ENCODE measurements around the gene AFP. TPM values are rescaled to one million over a fixed set of nuclear protein-coding genes. Genes with fewer than 3 reads are reported as not detected.

Gene AFP
- total and polyA plus RNA-seq, 9 of the 15 experiments (the other 6 are each of a cell fraction or from before 2014, with no cell fraction given), result 0.47 to 6.2 (median 3.0) TPM

- Histone ChIP-seq H3K9me1 (ENCODE audit: control insufficient read depth, insufficient read depth, low read length) (no peaks in the 10 kb centered on the region), H3K9ac (ENCODE audit: insufficient read depth in 1 of 2, low read depth in 2 of 2, low read length in 2 of 2) (no peak overlapping the region), H3K9me3 (replicated peaks; ENCODE audit: control insufficient read depth, insufficient read depth, low read depth, low read length) (no peaks in the 10 kb centered on the region), H3K4me3 (no peak overlapping the region), H3K27ac (ENCODE audit: extremely low read depth, low read depth, low read length) (no peak overlapping the region), H3K27me3 (ENCODE audit: control insufficient read depth in 2 of 2, insufficient read depth in 2 of 2, low read length in 2 of 2) (no peaks in the 10 kb centered on the region), H3K4me2 (ENCODE audit: insufficient read depth, low read length) (no peak overlapping the region), H3K4me1 (replicated peaks in 1 of 2; ENCODE audit: control insufficient read depth in 2 of 2, insufficient read depth in 2 of 2, low read length in 2 of 2) (no peaks in the 10 kb centered on the region), H4K20me1 (replicated peaks; ENCODE audit: control insufficient read depth, insufficient read depth, low read length) (no peaks in the 10 kb centered on the region), H3K79me2 (ENCODE audit: control insufficient read depth, insufficient read depth, low read length) (no peaks in the 10 kb centered on the region), H3K36me3 (ENCODE audit: control insufficient read depth, insufficient read depth, low read length) (no peaks in the 10 kb centered on the region), H2AFZ (ENCODE audit: low read depth, low read length) (no peak overlapping the region)
- WGBS (ENCODE audit: insufficient coverage, low coverage, missing lambda C conversion rate), result 41% methylated on average over 2 of the region's 2 CpGs
- no peak for TF ChIP-seq THRA (IDR thresholded peaks at IDR 0.05)
- no peak for TF ChIP-seq TCF7 (IDR thresholded peaks at IDR 0.05; ENCODE audit: borderline replicate concordance)
- no peak for TF ChIP-seq ERF (CRISPR knock-in tag; IDR thresholded peaks at IDR 0.05)
- TF ChIP-seq STAG1 (CRISPR knock-in tag; IDR thresholded peaks at IDR 0.05; ENCODE audit: borderline replicate concordance), result no peak
- TF ChIP-seq RBBP5 (IDR thresholded peaks at IDR 0.05; ENCODE audit: borderline replicate concordance, insufficient read depth, low read length, poor library complexity, severe bottlenecking), result no peak
- TF ChIP-seq, protein P1, sequence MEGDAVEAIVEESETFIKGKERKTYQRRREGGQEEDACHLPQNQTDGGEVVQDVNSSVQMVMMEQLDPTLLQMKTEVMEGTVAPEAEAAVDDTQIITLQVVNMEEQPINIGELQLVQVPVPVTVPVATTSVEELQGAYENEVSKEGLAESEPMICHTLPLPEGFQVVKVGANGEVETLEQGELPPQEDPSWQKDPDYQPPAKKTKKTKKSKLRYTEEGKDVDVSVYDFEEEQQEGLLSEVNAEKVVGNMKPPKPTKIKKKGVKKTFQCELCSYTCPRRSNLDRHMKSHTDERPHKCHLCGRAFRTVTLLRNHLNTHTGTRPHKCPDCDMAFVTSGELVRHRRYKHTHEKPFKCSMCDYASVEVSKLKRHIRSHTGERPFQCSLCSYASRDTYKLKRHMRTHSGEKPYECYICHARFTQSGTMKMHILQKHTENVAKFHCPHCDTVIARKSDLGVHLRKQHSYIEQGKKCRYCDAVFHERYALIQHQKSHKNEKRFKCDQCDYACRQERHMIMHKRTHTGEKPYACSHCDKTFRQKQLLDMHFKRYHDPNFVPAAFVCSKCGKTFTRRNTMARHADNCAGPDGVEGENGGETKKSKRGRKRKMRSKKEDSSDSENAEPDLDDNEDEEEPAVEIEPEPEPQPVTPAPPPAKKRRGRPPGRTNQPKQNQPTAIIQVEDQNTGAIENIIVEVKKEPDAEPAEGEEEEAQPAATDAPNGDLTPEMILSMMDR (IDR thresholded peaks at IDR 0.05 in 2 of 3, conservative IDR thresholded peaks at IDR 0.05 in 1 of 3; ENCODE audit: insufficient read depth in 2 of 3, low read depth in 1 of 3, low read length in 3 of 3), result no peak
- TF ChIP-seq IFI16 (CRISPR knock-in tag; IDR thresholded peaks at IDR 0.05), result no peak
- TF ChIP-seq MYBL2 (IDR thresholded peaks at IDR 0.05; ENCODE audit: low read depth), result no peak
- no peak for TF ChIP-seq MYBL2 (CRISPR knock-in tag; IDR thresholded peaks at IDR 0.05; ENCODE audit: borderline replicate concordance)
- no peak for TF ChIP-seq ZFX (CRISPR knock-in tag; IDR thresholded peaks at IDR 0.05)
- TF ChIP-seq ZBTB1 (CRISPR knock-in tag; IDR thresholded peaks at IDR 0.05; ENCODE audit: borderline replicate concordance, low read depth), result no peak
- no peak for TF ChIP-seq SP2 (IDR thresholded peaks at IDR 0.05; ENCODE audit: extremely low read depth, low read depth, low read length, poor library complexity, severe bottlenecking)
- in situ Hi-C loops (cut with MboI), result no loop called here
- ChIA-PET POLR2A (no interaction called here), CTCF (ENCODE audit: low intra/inter-chr PET ratio) (no interaction called here)
- no peak for FAIRE-seq
- no TSS peak for BruUV-seq (replicated peaks)
- no peak for DNase-seq (ENCODE audit: extremely low read depth in 1 of 4, low spot score in 3 of 4)
- no peak for ATAC-seq
- intact Hi-C loops (cut with micrococcal nuclease), result no loop called here
Measured at GRCh38 chr4:73405138-73405537, 30.9 kb upstream of the AFP start.
